NCI-H2227 (cell line): ENCODE data around the gene FAM120A.

Experiments used
- DNase-seq: peaks from one replicate; lab custom pipeline; 2025; ENCODE audit not compliant: unreplicated experiment; lab: John Stamatoyannopoulos, UW

FAM120A gene

GRCh38 chr9:93612052-93612795 lies 160.7 kb downstream of the FAM120A start:
- DNase-seq, result no peak

- no peak for DNase-seq
Observed at GRCh38 chr9:93612796-93613154, 161.3 kb downstream of the FAM120A start.

GRCh38 chr9:93613174-93613573 lies 161.7 kb downstream of the FAM120A start:
- DNase-seq, result no peak

- DNase-seq, result no peak
Observed at GRCh38 chr9:93613791-93614190, 162.3 kb downstream of the FAM120A start.

- no peak for DNase-seq
Observed at GRCh38 chr9:93614830-93615468, 163.5 kb downstream of the FAM120A start.
